Progenitor cell of endocrine pancreas (in vitro differentiated cells): Measurements from ENCODE around the gene PARD6B. TPM values are rescaled to one million over a fixed set of nuclear protein-coding genes. Genes with fewer than 3 reads are reported as not detected.
A peak's percentile ranks its signal among the peaks of the same experiment; 100 is the strongest.

Source experiments
- DNase-seq: peaks from one replicate; pipeline ENCODE4 v3.0.0; 2021; ENCODE audit warnings: low spot score; ENCODE audit not compliant: unreplicated experiment
- H3K27ac Mint-ChIP-seq: 2 replicates; pipeline ENCODE4 v1.8.0; 2021; ENCODE audit warnings: mild to moderate bottlenecking, moderate library complexity, mixed read lengths
- H3K27me3 Mint-ChIP-seq: 2 replicates; pipeline ENCODE4 v1.8.0; 2021; ENCODE audit warnings: mixed read lengths
- H3K36me3 Mint-ChIP-seq: 2 replicates; pipeline ENCODE4 v1.8.0; 2022; ENCODE audit warnings: mixed read lengths; ENCODE audit not compliant: insufficient read depth
- H3K4me1 Mint-ChIP-seq: 2 replicates; pipeline ENCODE4 v1.8.0; 2021; ENCODE audit warnings: low read depth, mixed read lengths
- H3K4me3 Mint-ChIP-seq: 2 replicates; pipeline ENCODE4 v1.8.0; 2021; ENCODE audit warnings: low read depth, mild to moderate bottlenecking, moderate library complexity, mixed read lengths
- H3K9me3 Mint-ChIP-seq: 2 replicates; pipeline ENCODE4 v1.8.0; 2021; ENCODE audit warnings: low read depth, mixed read lengths
- CTCF ChIP-seq: fragments of 200-600 bp; sonication (generic); IDR thresholded peaks from one replicate; pipeline ENCODE4 v1.5.0; 2021; ENCODE audit warnings: antibody characterized with exemption, mild to moderate bottlenecking; ENCODE audit not compliant: unreplicated experiment
- total RNA-seq: library from RNA; stranded (reverse); gene quantifications from 2 replicates; pipeline ENCODE4 v1.2.1, GENCODE V29; 2021

The PARD6B gene
- total RNA-seq, 1 donor from 2014 or later = 29.7 TPM

- H3K9me3 Mint-ChIP-seq = no peaks in the 10 kb centered on the region
- H3K27me3 Mint-ChIP-seq = no peaks in the 10 kb centered on the region
- no peak overlapping the region for H3K4me3 Mint-ChIP-seq
- no peak overlapping the region for H3K27ac Mint-ChIP-seq
- no peak for DNase-seq
- H3K36me3 Mint-ChIP-seq = peaks cover 17% of the 10 kb centered on the region
- H3K4me1 Mint-ChIP-seq = peaks cover 25% of the 10 kb centered on the region
- no peak for TF ChIP-seq CTCF
Measured at GRCh38 chr20:50750145-50750671, 18.8 kb downstream of the PARD6B start.

- no peak for TF ChIP-seq CTCF
- H3K27ac Mint-ChIP-seq = no peak overlapping the region
- peaks cover 1% of the 10 kb centered on the region for H3K4me1 Mint-ChIP-seq
- H3K4me3 Mint-ChIP-seq = no peak overlapping the region
- H3K36me3 Mint-ChIP-seq = peaks cover 10% of the 10 kb centered on the region
- no peaks in the 10 kb centered on the region for H3K27me3 Mint-ChIP-seq
- DNase-seq = no peak
- H3K9me3 Mint-ChIP-seq = no peaks in the 10 kb centered on the region
Measured at GRCh38 chr20:50753152-50753551, 21.8 kb downstream of the PARD6B start.

GRCh38 chr20:50754420-50754819 is 23.0 kb downstream of the PARD6B start:
- peaks cover 1% of the 10 kb centered on the region for H3K4me1 Mint-ChIP-seq
- no peak for DNase-seq
- no peak overlapping the region for H3K4me3 Mint-ChIP-seq
- H3K27ac Mint-ChIP-seq = no peak overlapping the region
- H3K9me3 Mint-ChIP-seq = no peaks in the 10 kb centered on the region
- H3K36me3 Mint-ChIP-seq = peaks cover 10% of the 10 kb centered on the region
- H3K27me3 Mint-ChIP-seq = no peaks in the 10 kb centered on the region
- TF ChIP-seq CTCF = no peak

GRCh38 chr20:50756447-50756846 is 25.1 kb downstream of the PARD6B start:
- no peak overlapping the region for H3K4me3 Mint-ChIP-seq
- no peaks in the 10 kb centered on the region for H3K9me3 Mint-ChIP-seq
- no peak overlapping the region for H3K27ac Mint-ChIP-seq
- DNase-seq = no peak
- H3K4me1 Mint-ChIP-seq = peaks cover 6% of the 10 kb centered on the region
- no peak for TF ChIP-seq CTCF
- no peaks in the 10 kb centered on the region for H3K27me3 Mint-ChIP-seq
- peaks cover 3% of the 10 kb centered on the region for H3K36me3 Mint-ChIP-seq

GRCh38 chr20:50758469-50758868 is 27.1 kb downstream of the PARD6B start:
- H3K4me3 Mint-ChIP-seq = no peak overlapping the region
- H3K27me3 Mint-ChIP-seq = no peaks in the 10 kb centered on the region
- DNase-seq = no peak
- H3K4me1 Mint-ChIP-seq = peaks cover 20% of the 10 kb centered on the region
- no peaks in the 10 kb centered on the region for H3K36me3 Mint-ChIP-seq
- H3K27ac Mint-ChIP-seq = peak overlapping the region; percentile 33
- H3K9me3 Mint-ChIP-seq = no peaks in the 10 kb centered on the region
- no peak for TF ChIP-seq CTCF
